Rectal smooth muscle tissue (tissue), 1 donor: ENCODE measurements around the gene DLAT.

Experiments
- H3K27ac ChIP-seq: one replicate; pipeline ENCODE4 v1.7.0; 2013; ENCODE audit warnings: low read depth, low read length, inconsistent platforms
- H3K27me3 ChIP-seq: one replicate; pipeline ENCODE4 v1.7.0; 2013; ENCODE audit warnings: low read length; ENCODE audit not compliant: control insufficient read depth, insufficient read depth
- H3K36me3 ChIP-seq: one replicate; pipeline ENCODE4 v1.7.0; 2013; ENCODE audit warnings: low read length; ENCODE audit not compliant: control insufficient read depth, insufficient read depth
- H3K4me1 ChIP-seq: one replicate; pipeline ENCODE4 v1.7.0; 2013; ENCODE audit warnings: low read length; ENCODE audit not compliant: control insufficient read depth, insufficient read depth
- H3K4me3 ChIP-seq: one replicate; pipeline ENCODE4 v1.7.0; 2013; ENCODE audit warnings: low read length
- H3K9ac ChIP-seq: one replicate; pipeline ENCODE4 v1.7.0; 2013; ENCODE audit warnings: low read length

DLAT gene

GRCh38 chr11:112024773-112025678, at the start of gene DLAT:
TSS of gene DLAT (plus strand) at chr11:112025408. CDS start at chr11:112025473, 65 bp downstream.
- Histone ChIP-seq H3K4me3 (peak within 1 kb of the TSS; percentile 96), H3K4me1 (peaks cover 10% of the 10 kb centered on the region), H3K27ac (peak within 1 kb of the TSS; percentile 91), H3K9ac (peak within 1 kb of the TSS; percentile 81), H3K36me3 (peaks cover 11% of the 10 kb centered on the region), H3K27me3 (no peaks in the 10 kb centered on the region)

GRCh38 chr11:111976119-111976766, 49.0 kb upstream of the DLAT start:
- Histone ChIP-seq H3K4me3 (peak overlapping the region; percentile 60), H3K9ac (no peak overlapping the region), H3K4me1 (peaks cover 7% of the 10 kb centered on the region), H3K27me3 (no peaks in the 10 kb centered on the region), H3K27ac (peak overlapping the region; percentile 92), H3K36me3 (no peaks in the 10 kb centered on the region)

GRCh38 chr11:111976767-111977145, 48.5 kb upstream of the DLAT start:
- Histone ChIP-seq H3K9ac (no peak overlapping the region), H3K27me3 (no peaks in the 10 kb centered on the region), H3K4me1 (peaks cover 7% of the 10 kb centered on the region), H3K27ac (peak overlapping the region; percentile 92), H3K36me3 (no peaks in the 10 kb centered on the region), H3K4me3 (peak overlapping the region; percentile 60)

- H3K27me3 ChIP-seq, result no peaks in the 10 kb centered on the region
- H3K4me3 ChIP-seq, result peak overlapping the region; percentile 83
- H3K4me1 ChIP-seq, result peaks cover 9% of the 10 kb centered on the region
- H3K27ac ChIP-seq, result peak overlapping the region; percentile 92
- H3K9ac ChIP-seq, result peak overlapping the region; percentile 49
- H3K36me3 ChIP-seq, result no peaks in the 10 kb centered on the region
These were observed 47.8 kb upstream of the DLAT start for GRCh38 chr11:111977146-111978027.

GRCh38 chr11:111978028-111978771, 47.0 kb upstream of the DLAT start:
- Histone ChIP-seq H3K4me3 (peak overlapping the region; percentile 83), H3K27me3 (no peaks in the 10 kb centered on the region), H3K27ac (peak overlapping the region; percentile 92), H3K36me3 (no peaks in the 10 kb centered on the region), H3K4me1 (peaks cover 17% of the 10 kb centered on the region), H3K9ac (no peak overlapping the region)

- no peaks in the 10 kb centered on the region for H3K36me3 ChIP-seq
- no peak overlapping the region for H3K4me3 ChIP-seq
- peaks cover 18% of the 10 kb centered on the region for H3K4me1 ChIP-seq
- H3K27me3 ChIP-seq, result no peaks in the 10 kb centered on the region
- H3K9ac ChIP-seq, result no peak overlapping the region
- H3K27ac ChIP-seq, result peak overlapping the region; percentile 92
These were observed 45.1 kb upstream of the DLAT start for GRCh38 chr11:111980062-111980461.

- Histone ChIP-seq H3K9ac (no peak overlapping the region), H3K36me3 (peaks cover 4% of the 10 kb centered on the region), H3K4me1 (peaks cover 18% of the 10 kb centered on the region), H3K4me3 (no peak overlapping the region), H3K27me3 (no peaks in the 10 kb centered on the region), H3K27ac (peak overlapping the region; percentile 59)
These were observed 43.9 kb upstream of the DLAT start for GRCh38 chr11:111981270-111981669.

- Histone ChIP-seq H3K4me3 (no peak overlapping the region), H3K4me1 (peaks cover 18% of the 10 kb centered on the region), H3K27ac (peak overlapping the region; percentile 59), H3K9ac (no peak overlapping the region), H3K27me3 (no peaks in the 10 kb centered on the region), H3K36me3 (peaks cover 4% of the 10 kb centered on the region)
These were observed 43.2 kb upstream of the DLAT start for GRCh38 chr11:111982019-111982464.

- Histone ChIP-seq H3K27ac (peak overlapping the region; percentile 59), H3K4me1 (peaks cover 18% of the 10 kb centered on the region), H3K4me3 (peak overlapping the region; percentile 35), H3K27me3 (no peaks in the 10 kb centered on the region), H3K36me3 (peaks cover 4% of the 10 kb centered on the region), H3K9ac (no peak overlapping the region)
These were observed 42.5 kb upstream of the DLAT start for GRCh38 chr11:111982541-111983186.

- no peaks in the 10 kb centered on the region for H3K27me3 ChIP-seq
- peaks cover 22% of the 10 kb centered on the region for H3K4me1 ChIP-seq
- H3K9ac ChIP-seq, result no peak overlapping the region
- peak overlapping the region; percentile 59 for H3K27ac ChIP-seq
- H3K4me3 ChIP-seq, result peak overlapping the region; percentile 35
- peaks cover 4% of the 10 kb centered on the region for H3K36me3 ChIP-seq
These were observed 41.8 kb upstream of the DLAT start for GRCh38 chr11:111983187-111983986.
